ES-I3 (cell line): ENCODE measurements around the gene CEMP1.

Experiments used
- H3K36me3 ChIP-seq: 2 replicates; pipeline ENCODE4 v1.6.1; 2013; ENCODE audit warnings: mild to moderate bottlenecking, low read length, control low read depth, moderate library complexity; ENCODE audit not compliant: insufficient read depth
- H3K4me1 ChIP-seq: 2 replicates; pipeline ENCODE4 v1.6.1; 2013; ENCODE audit warnings: mild to moderate bottlenecking, control low read depth, low read length; ENCODE audit not compliant: insufficient read depth
- H3K9ac ChIP-seq: 2 replicates; pipeline ENCODE4 v1.6.1; 2013; ENCODE audit warnings: low read depth, mild to moderate bottlenecking, low read length, moderate library complexity
- H3K9me3 ChIP-seq: 2 replicates; pipeline ENCODE4 v1.6.1; 2013; ENCODE audit warnings: mild to moderate bottlenecking, low read length, moderate library complexity; ENCODE audit not compliant: control insufficient read depth, insufficient read depth

CEMP1 gene

DNA sequence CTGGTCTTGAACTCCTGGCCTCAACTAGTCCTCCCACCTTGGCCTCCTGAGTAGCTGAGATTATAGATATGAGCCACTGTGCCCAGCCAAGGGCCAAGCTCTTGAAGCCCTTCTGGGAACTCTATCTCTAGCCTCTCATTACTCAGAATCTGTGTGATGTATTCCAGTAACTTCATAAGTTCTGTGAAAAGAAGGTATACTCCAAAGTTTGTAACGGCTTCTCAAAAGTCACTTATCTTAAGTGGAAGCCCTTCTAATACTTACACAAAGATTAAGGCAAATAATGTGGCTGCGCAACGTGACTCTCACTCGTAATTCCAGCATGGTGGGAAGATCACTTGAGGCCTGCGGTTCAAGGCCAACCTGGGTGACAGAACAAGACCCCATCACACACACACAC, 36.6 kb downstream of the CEMP1 start:
- no peaks in the 10 kb centered on the region for H3K4me1 ChIP-seq
- no peaks in the 10 kb centered on the region for H3K9me3 ChIP-seq
- H3K36me3 ChIP-seq = no peaks in the 10 kb centered on the region
- no peak overlapping the region for H3K9ac ChIP-seq

DNA sequence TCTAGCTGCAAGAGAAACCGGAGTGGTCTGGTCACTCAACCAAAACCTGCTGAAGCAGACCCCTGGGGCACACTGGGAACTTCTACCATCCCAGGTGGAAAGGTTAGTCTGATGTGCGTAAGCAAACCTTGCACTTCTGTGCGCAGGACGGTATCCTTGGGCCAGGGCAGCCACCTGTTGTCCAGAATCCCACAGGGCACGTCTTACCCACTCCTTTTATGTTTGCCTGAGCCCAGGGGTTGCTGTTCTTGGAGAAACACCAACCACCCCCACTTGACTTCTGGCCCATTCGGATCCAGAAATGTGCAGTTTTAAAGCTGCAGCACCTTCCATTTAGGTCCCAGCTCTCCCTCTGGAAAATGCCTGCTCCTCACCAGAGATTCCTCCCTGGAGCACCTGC, 37.6 kb downstream of the CEMP1 start:
- no peak overlapping the region for H3K9ac ChIP-seq
- no peaks in the 10 kb centered on the region for H3K9me3 ChIP-seq
- no peaks in the 10 kb centered on the region for H3K4me1 ChIP-seq
- no peaks in the 10 kb centered on the region for H3K36me3 ChIP-seq

- Histone ChIP-seq H3K9me3 (no peaks in the 10 kb centered on the region), H3K4me1 (no peaks in the 10 kb centered on the region; the same call in 1 of the 2 replicates), H3K36me3 (no peaks in the 10 kb centered on the region), H3K9ac (no peak overlapping the region)
These were observed 38.9 kb downstream of the CEMP1 start for GRCh38 chr16:2492292-2492691.

- Histone ChIP-seq H3K9me3 (no peaks in the 10 kb centered on the region), H3K4me1 (no peaks in the 10 kb centered on the region; the same call in 1 of the 2 replicates), H3K9ac (no peak overlapping the region), H3K36me3 (no peaks in the 10 kb centered on the region)
These were observed 40.8 kb downstream of the CEMP1 start for GRCh38 chr16:2490190-2491105.

DNA sequence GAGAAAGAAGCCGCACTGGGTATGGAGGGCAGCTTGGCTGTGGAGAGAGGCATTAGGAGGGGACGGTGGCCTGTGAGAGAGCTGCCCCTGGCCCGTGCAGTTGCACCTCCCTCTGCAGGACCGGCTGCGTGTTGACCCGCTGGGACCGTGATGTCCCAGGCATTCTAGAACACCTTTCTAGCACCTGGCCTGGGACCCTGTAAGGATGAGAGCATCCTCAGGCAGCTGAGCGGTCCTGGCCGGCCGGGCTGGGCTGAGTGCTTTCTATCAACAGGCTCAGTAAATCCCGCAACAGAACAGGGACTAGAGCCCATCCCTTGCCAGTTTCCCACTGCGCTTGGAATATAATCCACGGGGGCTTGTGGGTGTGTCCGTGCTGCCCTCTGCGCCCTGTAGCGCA, 41.6 kb downstream of the CEMP1 start:
- Histone ChIP-seq H3K4me1 (no peaks in the 10 kb centered on the region; the same call in 1 of the 2 replicates), H3K9ac (no peak overlapping the region), H3K36me3 (no peaks in the 10 kb centered on the region), H3K9me3 (no peaks in the 10 kb centered on the region)

DNA sequence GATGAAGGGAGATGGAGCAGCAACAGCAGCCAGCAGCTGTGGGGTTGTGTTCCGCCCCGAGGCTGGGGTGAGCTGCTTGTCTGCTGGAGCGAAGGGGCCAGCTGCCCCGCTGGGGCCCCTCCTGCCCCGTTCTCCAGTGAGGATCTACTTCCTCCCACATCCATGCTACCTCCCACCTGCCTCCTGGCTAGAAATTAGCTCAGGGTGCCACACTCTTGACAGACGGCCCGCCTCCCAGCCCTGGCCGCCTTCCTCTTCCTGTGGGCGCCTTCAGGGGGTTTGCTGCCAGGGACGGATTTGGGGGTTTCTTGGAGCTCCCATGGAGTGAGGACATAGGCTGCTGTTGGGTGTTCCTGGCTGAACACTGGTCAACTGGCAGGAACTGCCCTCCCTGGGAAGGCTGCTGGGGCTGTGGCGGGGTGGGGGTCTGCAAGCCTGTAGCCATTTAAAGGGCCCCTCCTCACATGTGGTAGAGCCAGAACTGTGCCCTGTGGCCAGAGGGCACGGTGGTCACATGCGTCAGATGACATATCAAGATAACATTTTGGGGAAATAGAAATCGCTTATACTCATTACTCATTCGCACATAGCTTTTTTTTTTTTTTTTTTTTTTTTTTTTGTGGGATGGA, 43.2 kb downstream of the CEMP1 start:
- H3K36me3 ChIP-seq = no peaks in the 10 kb centered on the region
- no peaks in the 10 kb centered on the region; the same call in 1 of the 2 replicates for H3K4me1 ChIP-seq
- no peaks in the 10 kb centered on the region for H3K9me3 ChIP-seq
- H3K9ac ChIP-seq = no peak overlapping the region

DNA sequence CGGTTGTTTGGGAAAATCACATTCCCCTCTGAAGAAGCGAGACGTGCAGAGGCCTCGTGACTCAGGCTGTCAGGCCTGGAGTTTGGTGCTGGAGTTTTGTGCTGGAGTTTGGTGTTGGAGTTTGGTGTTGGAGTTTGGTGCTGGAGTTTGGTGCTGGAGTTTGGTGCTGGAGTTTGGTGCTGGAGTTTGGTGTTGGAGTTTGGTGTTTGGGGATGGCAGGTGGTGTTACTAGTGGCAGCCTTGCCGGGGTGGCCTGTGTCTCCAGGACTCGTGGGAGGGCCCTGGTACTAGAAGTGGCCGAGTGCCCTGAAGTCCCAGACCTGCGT, 43.7 kb downstream of the CEMP1 start:
- H3K36me3 ChIP-seq = no peaks in the 10 kb centered on the region
- no peaks in the 10 kb centered on the region; the same call in 1 of the 2 replicates for H3K4me1 ChIP-seq
- no peak overlapping the region for H3K9ac ChIP-seq

GRCh38 chr16:2486645-2487516, 44.3 kb downstream of the CEMP1 start:
- H3K36me3 ChIP-seq = no peaks in the 10 kb centered on the region
- H3K9me3 ChIP-seq = no peaks in the 10 kb centered on the region
- H3K4me1 ChIP-seq = no peaks in the 10 kb centered on the region; the same call in 1 of the 2 replicates
- no peak overlapping the region for H3K9ac ChIP-seq

More for the DNA sequence above, 43.7 kb downstream of the CEMP1 start:
- no peaks in the 10 kb centered on the region for H3K9me3 ChIP-seq

GRCh38 chr16:2485811-2486507, 45.2 kb downstream of the CEMP1 start:
- H3K4me1 ChIP-seq = no peaks in the 10 kb centered on the region; the same call in 1 of the 2 replicates
- H3K9me3 ChIP-seq = no peaks in the 10 kb centered on the region
- H3K9ac ChIP-seq = no peak overlapping the region
- no peaks in the 10 kb centered on the region for H3K36me3 ChIP-seq

DNA sequence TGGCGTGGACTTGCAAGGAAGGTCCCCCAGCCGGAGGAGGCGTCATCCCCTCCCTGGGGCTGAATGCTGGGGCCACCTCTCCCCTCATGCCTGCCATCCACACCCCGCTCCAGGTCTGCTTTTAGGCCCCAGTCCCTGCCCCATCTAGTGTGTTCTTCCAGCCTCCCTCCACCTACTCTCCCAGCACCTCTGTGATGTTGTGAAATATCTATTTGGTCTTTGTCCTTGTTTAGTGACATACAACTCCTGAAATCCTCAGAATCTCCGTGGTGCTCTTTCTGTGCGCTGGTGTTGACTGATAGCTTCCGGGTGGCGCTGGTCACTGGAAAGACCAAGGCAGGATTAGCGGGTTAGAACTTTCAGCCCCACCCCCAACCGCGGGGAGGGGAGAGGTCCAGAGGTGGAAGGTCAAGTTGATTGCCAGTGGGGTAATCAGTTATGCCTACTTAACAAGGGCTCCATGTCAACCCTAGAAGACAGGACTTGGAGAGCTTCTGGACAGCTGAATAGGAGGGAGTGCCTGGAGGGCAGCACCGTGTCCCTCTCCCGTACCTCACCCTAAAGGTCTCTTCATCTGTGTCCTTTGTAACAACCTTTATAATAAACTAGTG, 46.2 kb downstream of the CEMP1 start:
- H3K36me3 ChIP-seq = no peaks in the 10 kb centered on the region
- H3K9ac ChIP-seq = no peak overlapping the region
- H3K9me3 ChIP-seq = no peaks in the 10 kb centered on the region
- no peaks in the 10 kb centered on the region; the same call in 1 of the 2 replicates for H3K4me1 ChIP-seq

- H3K9ac ChIP-seq = no peak overlapping the region
- no peaks in the 10 kb centered on the region; the same call in 1 of the 2 replicates for H3K4me1 ChIP-seq
- no peaks in the 10 kb centered on the region for H3K36me3 ChIP-seq
- no peaks in the 10 kb centered on the region for H3K9me3 ChIP-seq
These were observed 47.0 kb downstream of the CEMP1 start for GRCh38 chr16:2483939-2484897.

GRCh38 chr16:2482708-2483534, 48.3 kb downstream of the CEMP1 start:
- Histone ChIP-seq H3K9ac (no peak overlapping the region), H3K36me3 (no peaks in the 10 kb centered on the region), H3K9me3 (no peaks in the 10 kb centered on the region), H3K4me1 (no peaks in the 10 kb centered on the region; the same call in 1 of the 2 replicates)
